ENCODE data around the gene ANKUB1.

DNA sequence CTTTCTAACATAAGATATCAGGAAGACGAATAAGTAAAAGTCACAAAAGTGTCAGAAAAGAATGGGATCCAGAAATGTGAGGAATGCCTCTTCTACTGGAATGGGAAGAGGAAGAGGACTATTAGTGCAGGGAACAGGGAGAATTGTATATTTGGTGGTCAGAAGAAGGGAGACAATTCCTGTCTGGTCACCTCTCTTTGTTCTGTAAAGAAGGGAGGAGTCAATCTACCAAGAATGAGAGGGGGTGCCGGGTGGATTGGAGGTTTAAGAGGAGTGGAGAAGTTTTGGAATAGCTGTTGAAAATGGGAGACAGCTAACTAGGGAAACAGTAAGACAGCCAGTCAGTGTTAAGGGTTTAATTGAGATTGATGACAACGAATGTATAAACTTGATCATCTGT, 60.1 kb downstream of the ANKUB1 start:
- TF ChIP-seq, protein P1, sequence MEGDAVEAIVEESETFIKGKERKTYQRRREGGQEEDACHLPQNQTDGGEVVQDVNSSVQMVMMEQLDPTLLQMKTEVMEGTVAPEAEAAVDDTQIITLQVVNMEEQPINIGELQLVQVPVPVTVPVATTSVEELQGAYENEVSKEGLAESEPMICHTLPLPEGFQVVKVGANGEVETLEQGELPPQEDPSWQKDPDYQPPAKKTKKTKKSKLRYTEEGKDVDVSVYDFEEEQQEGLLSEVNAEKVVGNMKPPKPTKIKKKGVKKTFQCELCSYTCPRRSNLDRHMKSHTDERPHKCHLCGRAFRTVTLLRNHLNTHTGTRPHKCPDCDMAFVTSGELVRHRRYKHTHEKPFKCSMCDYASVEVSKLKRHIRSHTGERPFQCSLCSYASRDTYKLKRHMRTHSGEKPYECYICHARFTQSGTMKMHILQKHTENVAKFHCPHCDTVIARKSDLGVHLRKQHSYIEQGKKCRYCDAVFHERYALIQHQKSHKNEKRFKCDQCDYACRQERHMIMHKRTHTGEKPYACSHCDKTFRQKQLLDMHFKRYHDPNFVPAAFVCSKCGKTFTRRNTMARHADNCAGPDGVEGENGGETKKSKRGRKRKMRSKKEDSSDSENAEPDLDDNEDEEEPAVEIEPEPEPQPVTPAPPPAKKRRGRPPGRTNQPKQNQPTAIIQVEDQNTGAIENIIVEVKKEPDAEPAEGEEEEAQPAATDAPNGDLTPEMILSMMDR (IDR thresholded peaks at IDR 0.05), result no peak
- no peak for TF ChIP-seq POLR2A (IDR thresholded peaks at IDR 0.05)

Measured in thyroid gland (tissue), 4 donors.